GM18520 (cell line): ENCODE measurements around the gene RPL15.
"Not testable (repeated sequence)": the region's sequence is repeated elsewhere in the genome, so short reads cannot be mapped to it uniquely, and the experiment has no call there.

Experiments used
- ATAC-seq: cut with Tn5 transposase; IDR thresholded peaks from one replicate; pipeline ENCODE4 v1.9.1; 2021; ENCODE audit not compliant: unreplicated experiment

The RPL15 gene

GRCh38 chr3:23916886-23917678 is at the start of gene RPL15, which contains the start of gene NKIRAS1:
TSS of gene RPL15 (plus strand) at chr3:23917132. CDS start at chr3:23917860, 728 bp downstream.
TSS of gene NKIRAS1 (minus strand) at chr3:23916990. CDS start at chr3:23910904, 6,086 bp downstream.
- ATAC-seq = peak; percentile 89

DNA sequence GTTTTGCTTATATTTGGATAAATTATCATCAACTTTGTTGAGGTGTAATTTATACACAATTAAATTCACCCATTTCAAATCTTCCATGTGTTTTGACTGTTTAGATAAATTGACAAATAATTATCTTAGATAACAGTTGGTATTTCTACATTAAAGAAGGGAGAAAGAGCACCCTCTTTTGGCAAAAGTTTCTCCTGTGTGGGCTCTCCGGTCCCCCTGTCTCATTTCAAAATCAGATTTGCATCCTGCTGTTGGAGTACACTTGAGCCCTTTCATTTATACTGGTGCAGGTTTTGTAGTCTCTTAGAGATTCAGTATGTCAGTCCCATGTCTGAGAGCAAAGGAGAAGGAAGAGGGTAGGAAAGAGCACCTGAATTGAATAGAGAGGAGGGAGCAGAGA is 49.5 kb upstream of the RPL15 start:
- ATAC-seq = no peak

DNA sequence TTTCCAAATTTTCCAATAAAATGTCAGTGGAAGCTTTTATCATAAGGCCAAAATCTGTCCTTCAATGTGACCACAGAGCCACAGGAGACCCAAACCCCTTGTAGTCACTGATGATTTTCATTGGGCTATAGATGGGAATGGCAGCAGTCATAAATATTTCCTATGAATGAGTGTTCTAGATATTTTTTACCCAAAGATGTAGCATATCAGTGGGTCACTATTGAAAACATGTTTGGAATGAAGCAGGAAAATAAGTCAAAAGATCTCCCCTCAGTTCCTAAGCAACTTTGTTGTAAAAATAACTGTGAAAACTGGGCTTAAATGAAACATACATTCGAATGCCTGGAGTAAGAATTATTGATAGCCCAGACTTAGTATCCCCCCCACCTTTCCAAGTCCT is 49.1 kb upstream of the RPL15 start:
- ATAC-seq = no peak

- no peak for ATAC-seq
Measured at GRCh38 chr3:23869977-23870662, 46.8 kb upstream of the RPL15 start.

GRCh38 chr3:23870663-23871043 is 46.3 kb upstream of the RPL15 start:
- ATAC-seq = not testable (repeated sequence)

GRCh38 chr3:23871361-23871760 is 45.6 kb upstream of the RPL15 start:
- not testable (repeated sequence) for ATAC-seq

DNA sequence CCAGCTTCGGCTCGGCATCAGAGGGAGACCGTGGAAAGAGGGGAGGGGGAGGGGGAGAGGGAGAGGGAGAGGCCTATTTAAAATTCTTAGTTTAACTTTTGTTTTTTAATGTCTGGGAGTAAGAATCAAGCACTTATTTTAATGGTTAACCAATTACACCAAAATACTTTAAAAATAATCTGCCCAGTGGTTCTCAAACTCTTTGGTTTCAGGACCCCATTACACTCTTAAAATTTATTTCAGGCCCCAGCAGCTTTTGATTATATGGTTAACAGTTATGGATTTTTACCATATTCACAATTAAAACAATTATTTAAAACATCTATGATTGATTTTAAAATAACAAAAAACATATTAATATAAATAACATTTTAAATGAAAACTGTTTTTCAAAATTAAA is 44.6 kb upstream of the RPL15 start:
- no peak for ATAC-seq

DNA sequence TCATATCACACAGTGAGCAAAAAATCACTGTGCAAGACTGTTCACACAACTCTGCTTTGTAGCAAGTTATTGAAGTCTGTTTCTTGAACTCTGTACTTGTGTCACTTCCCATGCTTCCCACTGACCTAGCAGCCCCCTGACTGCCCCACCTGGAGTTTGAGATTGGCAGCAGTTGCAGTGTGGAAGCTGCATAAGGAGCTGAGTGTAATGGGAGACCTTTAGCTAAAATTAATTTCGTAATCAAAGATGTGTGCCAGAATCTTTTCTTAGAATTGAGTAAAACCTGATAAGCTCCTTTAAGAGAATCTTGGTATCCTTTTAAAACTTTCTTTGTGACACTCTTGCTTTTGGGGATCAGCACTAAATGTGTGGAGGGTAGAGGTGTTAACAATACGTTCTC is 43.0 kb upstream of the RPL15 start:
- no peak for ATAC-seq

DNA sequence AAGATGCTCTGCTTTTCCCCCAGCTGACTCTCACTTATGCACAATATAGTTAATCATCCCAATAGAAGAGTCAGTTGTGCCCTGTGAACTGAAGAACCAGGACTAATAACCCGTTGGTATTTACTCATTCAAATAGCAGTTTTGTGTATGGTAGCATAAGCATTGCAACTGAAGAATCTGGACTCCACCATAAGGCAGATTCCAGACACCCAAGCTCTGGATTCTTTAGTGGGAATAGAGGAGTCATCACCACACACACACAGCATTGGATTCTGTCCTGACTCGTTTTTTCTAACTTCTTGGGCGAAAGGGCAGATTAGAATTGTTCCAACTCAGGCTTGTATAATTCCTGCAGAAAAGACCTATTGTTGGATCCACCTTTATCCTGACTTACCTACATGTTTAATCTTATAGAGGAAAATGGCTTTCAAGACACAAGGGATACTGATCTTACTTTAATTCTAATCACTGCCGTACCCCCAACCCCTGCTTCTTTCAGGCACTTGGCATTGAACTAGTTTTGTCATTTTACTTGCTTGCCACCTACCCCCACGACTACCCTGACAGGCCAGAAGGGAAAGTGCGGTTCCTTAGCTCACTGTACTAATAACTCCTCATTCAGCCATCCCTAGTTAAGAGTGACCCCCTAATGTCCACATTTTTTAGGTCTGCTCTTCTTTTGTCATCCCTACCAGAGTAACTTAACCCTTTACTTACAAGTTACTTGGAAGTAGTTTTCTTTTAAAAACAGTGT is 42.4 kb upstream of the RPL15 start:
- ATAC-seq = no peak

- no peak for ATAC-seq
Measured at GRCh38 chr3:23875113-23875725, 41.7 kb upstream of the RPL15 start.

GRCh38 chr3:23876923-23877322 is 40.0 kb upstream of the RPL15 start:
- no peak for ATAC-seq

DNA sequence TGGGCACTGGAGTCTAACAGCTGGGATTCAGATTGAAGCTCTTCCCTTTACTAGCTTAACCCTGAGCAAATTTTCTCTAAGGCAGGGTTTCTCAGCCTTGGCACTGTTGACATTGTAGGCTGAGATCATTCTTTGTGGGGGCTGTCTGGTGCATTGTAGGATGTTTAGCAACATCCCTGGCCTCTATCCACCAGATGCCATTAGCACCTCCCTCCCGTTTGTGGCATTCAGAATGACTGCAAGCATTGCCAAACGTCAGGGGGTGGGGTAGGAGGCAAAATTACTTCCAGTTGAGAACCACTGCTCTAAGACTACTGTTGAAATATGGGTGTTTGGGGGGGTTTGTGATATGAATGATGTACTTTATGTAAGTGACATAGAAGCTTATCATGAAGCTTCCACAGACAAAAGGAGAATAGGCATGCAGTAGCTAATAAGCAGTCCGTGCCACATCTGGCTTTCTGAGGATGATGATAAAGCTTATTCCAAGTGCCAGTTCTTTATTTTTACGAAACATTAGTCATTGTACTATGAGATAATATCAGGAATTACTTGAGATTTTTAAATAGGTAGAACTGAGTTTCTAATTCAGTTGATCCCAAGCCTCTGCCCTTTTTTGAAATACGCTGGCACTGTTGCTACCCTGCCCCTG is 39.5 kb upstream of the RPL15 start:
- no peak for ATAC-seq

GRCh38 chr3:23879485-23879884 is 37.4 kb upstream of the RPL15 start:
- ATAC-seq = no peak

GRCh38 chr3:23880703-23881339 is 36.1 kb upstream of the RPL15 start:
- no peak for ATAC-seq

GRCh38 chr3:23881993-23882392 is 34.9 kb upstream of the RPL15 start:
- not testable (repeated sequence) for ATAC-seq

GRCh38 chr3:23882487-23882918 is 34.4 kb upstream of the RPL15 start:
- no peak for ATAC-seq

DNA sequence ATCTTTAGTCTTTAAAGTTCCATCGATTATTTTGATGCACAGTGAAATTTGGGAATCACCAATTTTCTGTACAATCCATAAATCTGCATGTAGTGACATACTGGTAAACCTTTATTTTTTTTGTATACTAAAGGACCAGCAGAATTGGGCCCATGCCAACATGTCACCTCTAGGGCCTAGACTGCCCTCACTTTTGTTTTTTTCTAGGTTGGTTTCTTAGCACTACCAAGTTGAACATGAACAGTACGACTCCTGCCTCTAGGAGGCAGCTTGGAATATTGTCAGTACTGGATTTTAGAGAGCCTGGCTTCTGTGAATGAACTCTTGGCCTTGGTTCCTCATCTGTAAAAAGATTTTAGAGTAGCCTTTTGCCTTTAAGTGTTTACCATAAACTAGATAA is 32.5 kb upstream of the RPL15 start:
- ATAC-seq = no peak

GRCh38 chr3:23885210-23885609 is 31.7 kb upstream of the RPL15 start:
- ATAC-seq = no peak

DNA sequence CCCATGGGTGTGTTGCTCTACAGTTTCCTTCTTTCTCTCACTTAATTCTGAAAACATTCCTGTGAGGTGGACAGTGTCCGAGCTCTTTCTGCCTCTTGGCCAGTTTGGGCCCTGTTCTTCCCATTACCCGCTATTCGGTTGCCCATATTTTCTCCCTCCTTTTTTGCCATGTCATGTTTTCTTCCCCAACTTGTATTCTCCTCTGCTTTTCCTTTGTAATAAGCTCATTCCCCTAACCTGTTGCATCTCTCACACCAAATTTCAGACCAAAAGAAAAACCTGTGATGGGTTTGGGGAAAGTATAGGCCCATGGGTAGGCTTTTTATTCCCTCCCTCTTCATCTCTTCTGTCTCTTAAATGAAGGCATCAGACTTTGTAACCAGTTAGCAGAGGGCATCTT is 30.6 kb upstream of the RPL15 start:
- ATAC-seq = no peak

DNA sequence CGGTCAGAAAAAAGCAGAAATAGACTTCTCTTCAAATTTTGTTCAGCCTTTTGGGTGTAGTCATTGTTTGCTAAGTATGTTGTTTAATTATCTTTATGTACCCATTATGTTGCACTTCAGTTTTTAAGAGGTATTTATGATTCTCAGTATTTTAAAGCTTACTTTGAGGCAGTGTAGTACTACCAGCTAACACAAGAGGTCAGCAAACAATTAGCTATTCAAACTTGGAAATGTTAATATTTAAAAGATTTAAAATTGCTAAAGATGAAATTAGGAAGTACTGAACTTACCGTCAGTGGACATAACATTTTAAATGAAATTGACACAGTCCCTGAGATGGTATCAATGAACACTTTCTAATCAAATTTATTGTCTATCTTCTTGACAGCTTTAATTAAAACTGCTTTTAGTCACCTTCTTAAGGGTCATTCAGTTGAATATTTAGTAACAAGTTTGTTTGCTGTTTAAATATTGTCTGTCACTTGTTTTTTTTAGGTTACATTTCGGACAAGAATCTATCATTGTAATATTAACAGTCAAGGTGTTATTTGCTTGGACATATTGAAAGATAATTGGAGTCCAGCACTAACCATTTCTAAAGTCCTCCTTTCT is 28.2 kb upstream of the RPL15 start:
- no peak for ATAC-seq
